AML-193 (cell line): Measurements from ENCODE around the gene APOL5.
"Not testable (repeated sequence)": the region's sequence is repeated elsewhere in the genome, so short reads cannot be mapped to it uniquely, and the experiment has no call there.

ENCODE experiments used
- DNase-seq, 2 experiments: peaks; one replicate each; lab custom pipeline; 2025; lab: John Stamatoyannopoulos, UW

The APOL5 gene

GRCh38 chr22:35711336-35711735, 6.3 kb upstream of the APOL5 start:
- DNase-seq, result no peak

- no peak for DNase-seq
Measured at GRCh38 chr22:35712672-35713071, 5.0 kb upstream of the APOL5 start.

GRCh38 chr22:35719212-35719875, 1.7 kb downstream of the APOL5 start:
- DNase-seq, result no peak

GRCh38 chr22:35721960-35722359, 4.3 kb downstream of the APOL5 start:
- no peak for DNase-seq

GRCh38 chr22:35725521-35725920, 7.8 kb downstream of the APOL5 start:
- no peak for DNase-seq

- DNase-seq, result no peak
Measured at GRCh38 chr22:35726398-35726797, 8.7 kb downstream of the APOL5 start.

- no peak for DNase-seq
Measured at GRCh38 chr22:35726933-35727332, 9.3 kb downstream of the APOL5 start.

- DNase-seq, result no peak
Measured at GRCh38 chr22:35727436-35727835, 9.8 kb downstream of the APOL5 start.

- DNase-seq, result no peak
Measured at GRCh38 chr22:35728639-35729308, 11.1 kb downstream of the APOL5 start.

GRCh38 chr22:35729309-35729698, 11.6 kb downstream of the APOL5 start:
- DNase-seq, result no peak

GRCh38 chr22:35731321-35731720, 13.6 kb downstream of the APOL5 start:
- DNase-seq, result no peak

- DNase-seq, result no peak
Measured at GRCh38 chr22:35732116-35732515, 14.4 kb downstream of the APOL5 start.

GRCh38 chr22:35733036-35733435, 15.4 kb downstream of the APOL5 start:
- DNase-seq, result no peak

GRCh38 chr22:35733791-35734516, 16.3 kb downstream of the APOL5 start:
- DNase-seq, result no peak

GRCh38 chr22:35734517-35734827, 16.8 kb downstream of the APOL5 start:
- DNase-seq, result no peak

GRCh38 chr22:35735542-35735941, 17.9 kb downstream of the APOL5 start:
- DNase-seq, result no peak

GRCh38 chr22:35736166-35736565, 18.5 kb downstream of the APOL5 start:
- no peak for DNase-seq

GRCh38 chr22:35736701-35737100, 19.0 kb downstream of the APOL5 start:
- no peak for DNase-seq

GRCh38 chr22:35737886-35738285, 20.2 kb downstream of the APOL5 start:
- not testable (repeated sequence) for DNase-seq

GRCh38 chr22:35739076-35739930, 21.6 kb downstream of the APOL5 start:
- no peak for DNase-seq

GRCh38 chr22:35739931-35740380, 22.3 kb downstream of the APOL5 start:
- DNase-seq, result no peak

GRCh38 chr22:35740616-35741015, 22.9 kb downstream of the APOL5 start:
- DNase-seq, result no peak
